Body of pancreas (tissue), 4 donors: ENCODE data around the gene IGFBP7.

Experiments
- CTCF ChIP-seq, 7 experiments: fragments of 450-650 bp in 4 of 7; fragments of 200-600 bp in 3 of 7; sonication (generic) in 3 of 7; IDR thresholded peaks; one replicate each; pipeline ENCODE4 v1.5.1; 2016 to 2019; ENCODE audit warnings: antibody characterized with exemption in 7 of 7
- POLR2A ChIP-seq, 3 donors: fragments of 450-650 bp; IDR thresholded peaks; one replicate each; pipeline ENCODE4 v1.6.1; 2016; ENCODE audit warnings: antibody characterized with exemption in 3 of 3, mild to moderate bottlenecking in 2 of 3

- TF ChIP-seq CTCF (IDR thresholded peaks at IDR 0.05) (no peak), POLR2A (IDR thresholded peaks at IDR 0.05) (no peak)
Observed at GRCh38 chr4:57098415-57098814, 11.8 kb downstream of the IGFBP7 start.
